HCT116 (cell line): ENCODE measurements around the gene EPHB2.

Experiments used
- ELF1 ChIP-seq: IDR thresholded peaks from 2 replicates; pipeline ENCODE4 v1.6.1; 2012; ENCODE audit warnings: low read depth, borderline replicate concordance
- EZH2 ChIP-seq: fragments of 200-600 bp; sonication (generic); IDR thresholded peaks from 2 replicates; pipeline ENCODE4 v1.6.1; 2017; ENCODE audit warnings: antibody characterized with exemption, mixed run types
- EZH2phosphoT487 ChIP-seq: fragments of 200-600 bp; IDR thresholded peaks from 2 replicates; pipeline ENCODE4 v1.6.1; 2018; ENCODE audit warnings: antibody characterized with exemption, borderline replicate concordance
- FOSL1 ChIP-seq: IDR thresholded peaks from 2 replicates; pipeline ENCODE4 v1.6.1; 2012; ENCODE audit warnings: low read depth
- POLR2A ChIP-seq: IDR thresholded peaks from 2 replicates; pipeline ENCODE4 v1.7.0; 2011; ENCODE audit warnings: borderline replicate concordance; ENCODE audit not compliant: insufficient read depth, insufficient read length; ENCODE audit errors: extremely low read depth
- POLR2AphosphoS5 ChIP-seq: IDR thresholded peaks from 2 replicates; pipeline ENCODE4 v1.6.1; 2011; ENCODE audit warnings: mild to moderate bottlenecking, low read depth, low read length, moderate library complexity
- SP1 ChIP-seq: IDR thresholded peaks from 2 replicates; pipeline ENCODE4 v1.6.1; 2012; ENCODE audit warnings: low read depth
- YY1 ChIP-seq: IDR thresholded peaks from 2 replicates; pipeline ENCODE4 v1.6.1; 2011; ENCODE audit warnings: low read length, low read depth, moderate library complexity, mild to moderate bottlenecking; ENCODE audit not compliant: insufficient replicate concordance; ENCODE audit errors: extremely low read depth
- ZNF274 ChIP-seq: fragments of 200-500 bp; sonication (Bioruptor generic); IDR thresholded peaks from 2 replicates; pipeline ENCODE4 v1.6.1; 2014; ENCODE audit warnings: mild to moderate bottlenecking, low read depth, low read length, inconsistent platforms
- TF ChIP-seq, protein P1 (sequence below), 3 experiments: fragments of 200-600 bp in 1 of 3; sonication (generic) in 1 of 3; IDR thresholded peaks in 2 of 3; conservative IDR thresholded peaks in 1 of 3; 2 replicates each; pipeline ENCODE4 v1.5.1; 2012 to 2017; ENCODE audit warnings: low read depth in 2 of 3, low read length in 2 of 3, antibody characterized with exemption in 1 of 3, borderline replicate concordance in 1 of 3, control low read depth in 1 of 3, mild to moderate bottlenecking in 1 of 3, mixed read lengths in 1 of 3, mixed run types in 1 of 3, moderate library complexity in 1 of 3; ENCODE audit not compliant: insufficient read depth in 1 of 3
- TF ChIP-seq, protein P2 (sequence below): IDR thresholded peaks from 2 replicates; pipeline ENCODE4 v1.6.1; 2012
- TF ChIP-seq, protein P3 (sequence below): IDR thresholded peaks from 2 replicates; pipeline ENCODE4 v1.6.1; 2011; ENCODE audit warnings: mild to moderate bottlenecking, low read length, moderate library complexity; ENCODE audit not compliant: insufficient replicate concordance; ENCODE audit errors: extremely low read depth
- TF ChIP-seq, protein P4 (sequence below): IDR thresholded peaks from 2 replicates; pipeline ENCODE4 v1.6.1; 2012
- TF ChIP-seq, protein P5 (sequence below): IDR thresholded peaks from 2 replicates; pipeline ENCODE4 v1.6.1; 2012; ENCODE audit warnings: low read depth

DNA sequence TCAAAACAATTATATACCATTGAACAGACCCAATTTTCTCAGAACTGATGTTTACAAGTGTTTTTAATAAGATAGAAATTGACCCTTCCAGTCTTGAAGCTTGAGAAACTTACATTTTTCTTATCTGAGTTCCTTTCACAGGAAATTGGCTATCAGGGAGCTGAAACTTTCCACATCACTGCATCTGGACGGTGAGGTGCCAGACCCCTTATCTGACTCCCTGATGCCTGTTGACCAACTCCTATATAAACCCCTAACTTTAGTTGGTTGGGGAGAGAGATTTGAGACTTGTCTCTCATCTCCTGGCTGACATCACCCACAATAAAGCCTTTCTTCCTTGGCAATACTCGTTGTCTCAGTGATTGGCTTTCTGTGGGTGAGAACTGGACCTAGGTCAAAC, 230.6 kb downstream of the EPHB2 start:
- TF ChIP-seq, protein P1, sequence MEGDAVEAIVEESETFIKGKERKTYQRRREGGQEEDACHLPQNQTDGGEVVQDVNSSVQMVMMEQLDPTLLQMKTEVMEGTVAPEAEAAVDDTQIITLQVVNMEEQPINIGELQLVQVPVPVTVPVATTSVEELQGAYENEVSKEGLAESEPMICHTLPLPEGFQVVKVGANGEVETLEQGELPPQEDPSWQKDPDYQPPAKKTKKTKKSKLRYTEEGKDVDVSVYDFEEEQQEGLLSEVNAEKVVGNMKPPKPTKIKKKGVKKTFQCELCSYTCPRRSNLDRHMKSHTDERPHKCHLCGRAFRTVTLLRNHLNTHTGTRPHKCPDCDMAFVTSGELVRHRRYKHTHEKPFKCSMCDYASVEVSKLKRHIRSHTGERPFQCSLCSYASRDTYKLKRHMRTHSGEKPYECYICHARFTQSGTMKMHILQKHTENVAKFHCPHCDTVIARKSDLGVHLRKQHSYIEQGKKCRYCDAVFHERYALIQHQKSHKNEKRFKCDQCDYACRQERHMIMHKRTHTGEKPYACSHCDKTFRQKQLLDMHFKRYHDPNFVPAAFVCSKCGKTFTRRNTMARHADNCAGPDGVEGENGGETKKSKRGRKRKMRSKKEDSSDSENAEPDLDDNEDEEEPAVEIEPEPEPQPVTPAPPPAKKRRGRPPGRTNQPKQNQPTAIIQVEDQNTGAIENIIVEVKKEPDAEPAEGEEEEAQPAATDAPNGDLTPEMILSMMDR (IDR thresholded peaks at IDR 0.05 in 2 of 3, conservative IDR thresholded peaks at IDR 0.05 in 1 of 3; ENCODE audit: borderline replicate concordance in 1 of 3, insufficient read depth in 1 of 3, low read depth in 2 of 3, low read length in 2 of 3), result no peak
- TF ChIP-seq POLR2A (no peak), EZH2 (no peak), POLR2AphosphoS5 (no peak), ELF1 (no peak), ZNF274 (no peak), SP1 (no peak), EZH2phosphoT487 (no peak), YY1 (no peak), FOSL1 (no peak)
- TF ChIP-seq, protein P2, sequence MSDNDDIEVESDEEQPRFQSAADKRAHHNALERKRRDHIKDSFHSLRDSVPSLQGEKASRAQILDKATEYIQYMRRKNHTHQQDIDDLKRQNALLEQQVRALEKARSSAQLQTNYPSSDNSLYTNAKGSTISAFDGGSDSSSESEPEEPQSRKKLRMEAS, result no peak
- TF ChIP-seq, protein P3, sequence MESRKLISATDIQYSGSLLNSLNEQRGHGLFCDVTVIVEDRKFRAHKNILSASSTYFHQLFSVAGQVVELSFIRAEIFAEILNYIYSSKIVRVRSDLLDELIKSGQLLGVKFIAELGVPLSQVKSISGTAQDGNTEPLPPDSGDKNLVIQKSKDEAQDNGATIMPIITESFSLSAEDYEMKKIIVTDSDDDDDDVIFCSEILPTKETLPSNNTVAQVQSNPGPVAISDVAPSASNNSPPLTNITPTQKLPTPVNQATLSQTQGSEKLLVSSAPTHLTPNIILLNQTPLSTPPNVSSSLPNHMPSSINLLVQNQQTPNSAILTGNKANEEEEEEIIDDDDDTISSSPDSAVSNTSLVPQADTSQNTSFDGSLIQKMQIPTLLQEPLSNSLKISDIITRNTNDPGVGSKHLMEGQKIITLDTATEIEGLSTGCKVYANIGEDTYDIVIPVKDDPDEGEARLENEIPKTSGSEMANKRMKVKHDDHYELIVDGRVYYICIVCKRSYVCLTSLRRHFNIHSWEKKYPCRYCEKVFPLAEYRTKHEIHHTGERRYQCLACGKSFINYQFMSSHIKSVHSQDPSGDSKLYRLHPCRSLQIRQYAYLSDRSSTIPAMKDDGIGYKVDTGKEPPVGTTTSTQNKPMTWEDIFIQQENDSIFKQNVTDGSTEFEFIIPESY, result no peak
- TF ChIP-seq, protein P4, sequence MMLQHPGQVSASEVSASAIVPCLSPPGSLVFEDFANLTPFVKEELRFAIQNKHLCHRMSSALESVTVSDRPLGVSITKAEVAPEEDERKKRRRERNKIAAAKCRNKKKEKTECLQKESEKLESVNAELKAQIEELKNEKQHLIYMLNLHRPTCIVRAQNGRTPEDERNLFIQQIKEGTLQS, result no peak
- TF ChIP-seq, protein P5, sequence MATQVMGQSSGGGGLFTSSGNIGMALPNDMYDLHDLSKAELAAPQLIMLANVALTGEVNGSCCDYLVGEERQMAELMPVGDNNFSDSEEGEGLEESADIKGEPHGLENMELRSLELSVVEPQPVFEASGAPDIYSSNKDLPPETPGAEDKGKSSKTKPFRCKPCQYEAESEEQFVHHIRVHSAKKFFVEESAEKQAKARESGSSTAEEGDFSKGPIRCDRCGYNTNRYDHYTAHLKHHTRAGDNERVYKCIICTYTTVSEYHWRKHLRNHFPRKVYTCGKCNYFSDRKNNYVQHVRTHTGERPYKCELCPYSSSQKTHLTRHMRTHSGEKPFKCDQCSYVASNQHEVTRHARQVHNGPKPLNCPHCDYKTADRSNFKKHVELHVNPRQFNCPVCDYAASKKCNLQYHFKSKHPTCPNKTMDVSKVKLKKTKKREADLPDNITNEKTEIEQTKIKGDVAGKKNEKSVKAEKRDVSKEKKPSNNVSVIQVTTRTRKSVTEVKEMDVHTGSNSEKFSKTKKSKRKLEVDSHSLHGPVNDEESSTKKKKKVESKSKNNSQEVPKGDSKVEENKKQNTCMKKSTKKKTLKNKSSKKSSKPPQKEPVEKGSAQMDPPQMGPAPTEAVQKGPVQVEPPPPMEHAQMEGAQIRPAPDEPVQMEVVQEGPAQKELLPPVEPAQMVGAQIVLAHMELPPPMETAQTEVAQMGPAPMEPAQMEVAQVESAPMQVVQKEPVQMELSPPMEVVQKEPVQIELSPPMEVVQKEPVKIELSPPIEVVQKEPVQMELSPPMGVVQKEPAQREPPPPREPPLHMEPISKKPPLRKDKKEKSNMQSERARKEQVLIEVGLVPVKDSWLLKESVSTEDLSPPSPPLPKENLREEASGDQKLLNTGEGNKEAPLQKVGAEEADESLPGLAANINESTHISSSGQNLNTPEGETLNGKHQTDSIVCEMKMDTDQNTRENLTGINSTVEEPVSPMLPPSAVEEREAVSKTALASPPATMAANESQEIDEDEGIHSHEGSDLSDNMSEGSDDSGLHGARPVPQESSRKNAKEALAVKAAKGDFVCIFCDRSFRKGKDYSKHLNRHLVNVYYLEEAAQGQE, result no peak
